B cell (primary cell): ENCODE data around the gene PSG1. TPM values are rescaled to one million over a fixed set of nuclear protein-coding genes. Genes with fewer than 3 reads are reported as not detected.
"Not testable (repeated sequence)": the region's sequence is repeated elsewhere in the genome, so short reads cannot be mapped to it uniquely, and the experiment has no call there.

Experiments
- ATAC-seq: fragments of 200-7000 bp; cut with Tn5 transposase; one replicate; pipeline ENCODE4 v1.10.0; 2021; ENCODE audit warnings: low read depth, mild to moderate bottlenecking, moderate number of reproducible peaks, moderate library complexity
- CTCF ChIA-PET: fragments of 350-600 bp; sonication (Branson Sonifier 250); formaldehyde crosslinking; loops from one replicate; lab custom pipeline; 2021; ENCODE audit warnings: antibody characterized with exemption, inconsistent platforms; lab: Charles Lee
- POLR2A ChIA-PET: fragments of 350-600 bp; sonication (Branson Sonifier 250); formaldehyde crosslinking; loops from one replicate; lab custom pipeline; 2021; ENCODE audit warnings: antibody characterized with exemption; lab: Charles Lee
- DNase-seq: peaks from one replicate; pipeline ENCODE4 v3.0.0; 2013
- H2AFZ ChIP-seq: 2 replicates; pipeline ENCODE4 v1.6.1; 2012; ENCODE audit warnings: mild to moderate bottlenecking, low read depth, low read length; ENCODE audit not compliant: insufficient read depth, poor library complexity, severe bottlenecking
- H3K27ac ChIP-seq, 2 donors: 1 replicate in 1 of 2; 2 replicates in 1 of 2; pipeline ENCODE4 v1.5.1; 2012 to 2013; ENCODE audit warnings: low read length in 2 of 2, mild to moderate bottlenecking in 2 of 2, moderate library complexity in 1 of 2
- H3K27me3 ChIP-seq, 4 experiments: fragments of 200-600 bp in 1 of 4; sonication (generic) in 1 of 4; replicated peaks in 1 of 4; 1 replicate in 2 of 4; 2 replicates in 2 of 4; pipeline versions ENCODE4 v1.6.1 to v1.7.0; 2013 to 2016; ENCODE audit warnings: low read length in 3 of 4, mild to moderate bottlenecking in 2 of 4, mixed read lengths in 1 of 4, moderate library complexity in 1 of 4; ENCODE audit not compliant: insufficient read depth in 4 of 4, control insufficient read depth in 3 of 4; ENCODE audit errors: control extremely low read depth in 1 of 4
- H3K36me3 ChIP-seq, 2 experiments: replicated peaks in 1 of 2; 1 replicate in 1 of 2; 2 replicates in 1 of 2; pipeline versions ENCODE4 v1.6.1 to v1.7.1; 2013; ENCODE audit warnings: low read length in 1 of 2; ENCODE audit not compliant: insufficient read depth in 2 of 2, control insufficient read depth in 1 of 2; ENCODE audit errors: control extremely low read depth in 1 of 2, extremely low read depth in 1 of 2
- H3K4me1 ChIP-seq, 2 donors: fragments of 200-600 bp in 1 of 2; sonication (generic) in 1 of 2; 1 replicate in 1 of 2; 2 replicates in 1 of 2; pipeline versions ENCODE4 v1.5.1 to v1.6.1; 2013 to 2017; ENCODE audit warnings: low read length in 2 of 2; ENCODE audit not compliant: control insufficient read depth in 2 of 2, insufficient read depth in 2 of 2
- H3K4me2 ChIP-seq: replicated peaks from 2 replicates; pipeline ENCODE3; 2012; ENCODE audit warnings: mild to moderate bottlenecking, low read depth, low read length; ENCODE audit not compliant: poor library complexity, severe bottlenecking
- H3K4me3 ChIP-seq, 5 experiments: fragments of 200-600 bp in 1 of 5; sonication (generic) in 1 of 5; 1 replicate in 3 of 5; 2 replicates in 2 of 5; pipeline versions ENCODE4 v1.5.1 to v1.7.0; 2011 to 2016; ENCODE audit warnings: low read length in 4 of 5, mild to moderate bottlenecking in 4 of 5, low read depth in 2 of 5, control low read depth in 1 of 5, moderate library complexity in 1 of 5; ENCODE audit not compliant: insufficient read depth in 1 of 5; ENCODE audit errors: control extremely low read depth in 1 of 5, extremely low read depth in 1 of 5
- H3K79me2 ChIP-seq: fragments of 200-600 bp; sonication (generic); one replicate; pipeline ENCODE4 v1.6.0; 2016; ENCODE audit warnings: low read length; ENCODE audit not compliant: control insufficient read depth, insufficient read depth
- H3K9ac ChIP-seq: fragments of 200-600 bp; sonication (generic); 2 replicates; pipeline ENCODE4 v1.6.1; 2017; ENCODE audit warnings: mild to moderate bottlenecking, low read length, moderate library complexity
- H3K9me3 ChIP-seq, 3 donors: one replicate each; pipeline versions ENCODE4 v1.6.1 to v1.7.1; 2013; ENCODE audit warnings: low read length in 2 of 3; ENCODE audit not compliant: control insufficient read depth in 2 of 3, insufficient read depth in 1 of 3; ENCODE audit errors: control extremely low read depth in 1 of 3
- H4K20me1 ChIP-seq: 2 replicates; pipeline ENCODE4 v1.6.0; 2012; ENCODE audit warnings: mild to moderate bottlenecking, low read length; ENCODE audit not compliant: insufficient read depth, control insufficient read depth, poor library complexity, severe bottlenecking
- H3K27ac Mint-ChIP-seq: one replicate; pipeline ENCODE4 v1.8.0; 2021; ENCODE audit warnings: mixed read lengths
- H3K27me3 Mint-ChIP-seq: one replicate; pipeline ENCODE4 v1.8.0; 2021; ENCODE audit warnings: mixed read lengths
- H3K4me1 Mint-ChIP-seq: one replicate; pipeline ENCODE4 v1.8.0; 2021; ENCODE audit warnings: mixed read lengths
- H3K4me3 Mint-ChIP-seq: one replicate; pipeline ENCODE4 v1.8.0; 2021; ENCODE audit warnings: mixed read lengths
- H3K9me3 Mint-ChIP-seq: one replicate; pipeline ENCODE4 v1.8.0; 2022; ENCODE audit warnings: mixed read lengths; ENCODE audit not compliant: insufficient read depth
- whole genome bisulfite sequencing: methylation state at CpG from one replicate; pipeline ENCODE4 v1.1.5; 2013; ENCODE audit warnings: missing lambda C conversion rate; ENCODE audit not compliant: insufficient coverage; 5-methylcytosine and 5-hydroxymethylcytosine counted together
- intact Hi-C: fragments of 100-400 bp; cut with micrococcal nuclease; formaldehyde crosslinking; loops from one replicate; pipeline ENCODE4 v1.10.0; 2022
- polyA plus RNA-seq: library from polyadenylated mRNA; depleted of rRNA; stranded (reverse); fragments of >200 nt; gene quantifications from 2 replicates; pipeline ENCODE4 v1.2.3, GENCODE V29; 2012
- total RNA-seq, 2 donors: library from RNA; stranded (reverse); fragments of 120-200 nt in 1 of 2; gene quantifications; 1 replicate in 1 of 2; 2 replicates in 1 of 2; pipeline versions ENCODE4 v1.2.3 to v1.2.4, GENCODE V29; 2013 to 2022

PSG1 gene
- total and polyA plus RNA-seq, 2 donors (not counting 1 experiment from before 2014, with no cell fraction given), result not detected

DNA sequence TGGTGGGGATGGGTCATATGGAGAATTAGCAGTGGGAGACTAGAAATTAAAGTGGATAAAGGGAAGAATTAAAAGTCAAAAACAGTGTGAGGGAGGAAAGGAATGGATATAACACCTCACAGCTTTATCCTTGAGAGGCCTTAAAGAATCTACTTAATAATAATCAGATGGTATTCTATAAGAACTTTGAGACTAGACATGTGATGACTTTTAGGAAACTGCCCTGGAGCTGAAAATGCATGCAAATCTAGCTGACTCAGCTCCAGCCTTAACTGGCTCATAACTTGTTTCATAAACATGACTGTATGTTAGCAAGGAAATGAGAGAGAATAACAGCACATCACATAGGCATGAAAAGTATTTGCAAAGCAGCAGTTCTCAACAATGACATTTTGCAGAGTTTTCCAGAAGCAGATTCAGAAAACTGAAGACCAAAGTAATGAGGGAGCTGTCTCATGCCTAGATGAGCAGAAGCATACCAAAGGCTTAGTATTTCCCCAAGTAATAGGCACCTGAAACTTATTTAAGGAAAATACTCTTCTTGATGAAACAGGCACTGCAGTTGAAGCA is 8.4 kb upstream of the PSG1 start:
- H3K9ac ChIP-seq, H3K27me3 ChIP-seq, H3K9me3 ChIP-seq, H3K79me2 ChIP-seq, H3K4me3 Mint-ChIP-seq, H3K36me3 ChIP-seq, H3K9me3 Mint-ChIP-seq, H3K27ac ChIP-seq, ATAC-seq, intact Hi-C loops, H4K20me1 ChIP-seq, CTCF ChIA-PET, DNase-seq, H2AFZ ChIP-seq, H3K27ac Mint-ChIP-seq, H3K4me1 ChIP-seq, H3K4me2 ChIP-seq, H3K4me3 ChIP-seq, POLR2A ChIA-PET, H3K4me1 Mint-ChIP-seq: not testable (repeated sequence)
- peaks cover 31% of the 10 kb centered on the region for H3K27me3 Mint-ChIP-seq

DNA sequence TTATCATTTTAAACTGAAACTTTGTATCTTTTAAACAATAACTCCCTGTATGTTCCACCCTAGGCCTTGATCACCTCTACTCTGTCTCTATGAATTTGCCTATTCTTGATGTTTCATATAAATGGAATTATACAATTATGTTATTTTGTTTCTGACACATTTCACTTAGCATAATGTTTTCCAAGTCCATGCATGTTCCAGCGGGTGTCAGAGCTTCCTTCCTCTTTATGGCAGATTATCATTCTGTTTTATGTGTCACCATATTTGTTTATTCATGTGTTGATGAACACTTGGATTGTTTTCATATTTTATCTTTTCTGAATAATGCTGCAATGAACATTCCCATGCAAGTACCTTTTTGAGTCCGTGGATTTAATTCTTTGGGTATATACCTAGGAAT is 3.2 kb upstream of the PSG1 start:
- intact Hi-C loops, POLR2A ChIA-PET, H3K4me3 Mint-ChIP-seq: not testable (repeated sequence)

DNA sequence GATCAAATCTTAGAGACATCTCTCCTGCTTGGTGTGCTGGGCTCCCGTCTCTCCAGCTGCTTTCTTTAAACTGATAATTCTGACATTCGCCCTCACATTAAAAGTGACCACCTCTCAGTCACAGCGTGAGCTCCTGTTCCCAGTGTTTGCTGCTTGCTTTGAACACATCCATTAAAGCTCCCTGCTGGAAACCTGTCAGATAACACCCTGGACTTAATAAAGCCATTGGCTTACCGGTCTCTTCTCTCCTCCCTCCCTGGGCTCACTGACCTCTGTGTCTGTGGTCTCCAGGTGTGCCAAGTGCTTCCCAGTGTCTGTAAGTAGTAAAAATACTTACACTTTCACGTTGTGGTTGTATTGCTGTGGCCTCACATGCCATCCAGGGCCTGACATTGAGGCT is 2.5 kb upstream of the PSG1 start:
- CTCF ChIA-PET, H3K4me3 Mint-ChIP-seq, H3K4me3 ChIP-seq, DNase-seq, ATAC-seq, POLR2A ChIA-PET, intact Hi-C loops, H2AFZ ChIP-seq, H3K36me3 ChIP-seq, H3K27ac Mint-ChIP-seq, H3K9ac ChIP-seq, H4K20me1 ChIP-seq, H3K9me3 Mint-ChIP-seq, H3K4me1 Mint-ChIP-seq, H3K27ac ChIP-seq, H3K79me2 ChIP-seq, H3K4me1 ChIP-seq, H3K27me3 ChIP-seq, H3K9me3 ChIP-seq, H3K4me2 ChIP-seq: not testable (repeated sequence)
- H3K27me3 Mint-ChIP-seq, result peaks cover 30% of the 10 kb centered on the region
- 80% methylated on average over 3 of the region's 5 CpGs for WGBS

More for the DNA sequence above, 3.2 kb upstream of the PSG1 start:
- H3K4me1 Mint-ChIP-seq, H4K20me1 ChIP-seq, H3K79me2 ChIP-seq, DNase-seq, ATAC-seq, H3K27me3 ChIP-seq, H3K9me3 Mint-ChIP-seq, H2AFZ ChIP-seq, H3K4me1 ChIP-seq, H3K27ac Mint-ChIP-seq, H3K9me3 ChIP-seq, H3K36me3 ChIP-seq, H3K9ac ChIP-seq, CTCF ChIA-PET, H3K4me3 ChIP-seq, H3K4me2 ChIP-seq, H3K27ac ChIP-seq: not testable (repeated sequence)
- WGBS, result no CpG with 5 or more reads among the region's 2 CpGs
- peaks cover 33% of the 10 kb centered on the region for H3K27me3 Mint-ChIP-seq

DNA sequence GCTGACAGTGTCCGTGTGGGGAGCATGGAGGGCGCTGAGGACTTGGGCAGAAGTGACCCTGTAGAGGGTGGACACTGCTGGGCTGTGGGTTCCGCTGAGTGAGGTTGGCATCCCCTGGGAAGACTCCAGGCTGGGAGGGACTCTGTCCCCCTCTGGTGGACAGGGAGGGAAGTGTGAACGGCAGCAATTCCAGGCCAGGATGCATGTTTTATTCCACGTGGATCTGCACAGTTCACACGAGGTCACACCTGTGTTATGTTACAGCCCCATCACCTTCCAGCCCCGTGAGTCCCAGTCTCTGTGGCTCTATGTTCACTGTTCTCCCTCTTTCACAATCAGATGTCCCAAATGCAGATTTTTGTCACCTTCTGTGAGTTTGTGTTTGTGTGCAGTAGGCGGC is 1.8 kb upstream of the PSG1 start:
- H3K27me3 ChIP-seq, H3K27ac Mint-ChIP-seq, H3K4me3 Mint-ChIP-seq, H3K9me3 Mint-ChIP-seq, H3K4me3 ChIP-seq, H3K9me3 ChIP-seq, intact Hi-C loops, H3K79me2 ChIP-seq, CTCF ChIA-PET, H3K9ac ChIP-seq, H3K4me2 ChIP-seq, H4K20me1 ChIP-seq, H3K27ac ChIP-seq, POLR2A ChIA-PET, H3K36me3 ChIP-seq, ATAC-seq, H2AFZ ChIP-seq, H3K4me1 Mint-ChIP-seq, DNase-seq, H3K4me1 ChIP-seq: not testable (repeated sequence)
- peaks cover 28% of the 10 kb centered on the region for H3K27me3 Mint-ChIP-seq
- 52% methylated on average over 3 of the region's 8 CpGs for WGBS
